Parathyroid adenoma (tissue), 2 donors: ENCODE measurements around the gene LAMA5.

Experiments used
- H2AFZ ChIP-seq: fragments of 300-600 bp; sonication (generic); one replicate; pipeline ENCODE4 v1.7.0; 2017; ENCODE audit warnings: antibody characterized with exemption, mild to moderate bottlenecking
- H3K27ac ChIP-seq: fragments of 300-600 bp; sonication (generic); one replicate; pipeline ENCODE4 v1.7.0; 2017
- H3K27me3 ChIP-seq: fragments of 300-600 bp; sonication (generic); one replicate; pipeline ENCODE4 v1.7.0; 2017; ENCODE audit warnings: low read length; ENCODE audit not compliant: control insufficient read depth, insufficient read depth
- H3K36me3 ChIP-seq: fragments of 300-600 bp; sonication (generic); one replicate; pipeline ENCODE4 v1.7.0; 2017; ENCODE audit warnings: low read length; ENCODE audit not compliant: control insufficient read depth, insufficient read depth
- H3K4me1 ChIP-seq: fragments of 300-600 bp; sonication (generic); one replicate; pipeline ENCODE4 v1.7.0; 2017; ENCODE audit warnings: control low read depth
- H3K4me2 ChIP-seq: fragments of 300-600 bp; sonication (generic); one replicate; pipeline ENCODE4 v1.7.0; 2017; ENCODE audit warnings: low read length
- H3K4me3 ChIP-seq: fragments of 300-600 bp; sonication (generic); one replicate; pipeline ENCODE4 v1.7.0; 2017; ENCODE audit warnings: low read depth, low read length
- H3K79me2 ChIP-seq: fragments of 300-600 bp; sonication (generic); one replicate; pipeline ENCODE4 v1.7.0; 2017; ENCODE audit warnings: control low read depth
- H3K9ac ChIP-seq: fragments of 300-600 bp; sonication (generic); one replicate; pipeline ENCODE4 v1.7.0; 2017; ENCODE audit warnings: mild to moderate bottlenecking
- H3K9me3 ChIP-seq: fragments of 300-600 bp; sonication (generic); one replicate; pipeline ENCODE4 v1.7.0; 2017; ENCODE audit warnings: low read length; ENCODE audit not compliant: control insufficient read depth
- CTCF ChIP-seq: fragments of 300-600 bp; sonication (generic); IDR thresholded peaks from one replicate; pipeline ENCODE4 v1.7.0; 2017; ENCODE audit warnings: antibody characterized with exemption, mild to moderate bottlenecking
- donor health status: primary hyperparathyroidism.

The LAMA5 gene

DNA sequence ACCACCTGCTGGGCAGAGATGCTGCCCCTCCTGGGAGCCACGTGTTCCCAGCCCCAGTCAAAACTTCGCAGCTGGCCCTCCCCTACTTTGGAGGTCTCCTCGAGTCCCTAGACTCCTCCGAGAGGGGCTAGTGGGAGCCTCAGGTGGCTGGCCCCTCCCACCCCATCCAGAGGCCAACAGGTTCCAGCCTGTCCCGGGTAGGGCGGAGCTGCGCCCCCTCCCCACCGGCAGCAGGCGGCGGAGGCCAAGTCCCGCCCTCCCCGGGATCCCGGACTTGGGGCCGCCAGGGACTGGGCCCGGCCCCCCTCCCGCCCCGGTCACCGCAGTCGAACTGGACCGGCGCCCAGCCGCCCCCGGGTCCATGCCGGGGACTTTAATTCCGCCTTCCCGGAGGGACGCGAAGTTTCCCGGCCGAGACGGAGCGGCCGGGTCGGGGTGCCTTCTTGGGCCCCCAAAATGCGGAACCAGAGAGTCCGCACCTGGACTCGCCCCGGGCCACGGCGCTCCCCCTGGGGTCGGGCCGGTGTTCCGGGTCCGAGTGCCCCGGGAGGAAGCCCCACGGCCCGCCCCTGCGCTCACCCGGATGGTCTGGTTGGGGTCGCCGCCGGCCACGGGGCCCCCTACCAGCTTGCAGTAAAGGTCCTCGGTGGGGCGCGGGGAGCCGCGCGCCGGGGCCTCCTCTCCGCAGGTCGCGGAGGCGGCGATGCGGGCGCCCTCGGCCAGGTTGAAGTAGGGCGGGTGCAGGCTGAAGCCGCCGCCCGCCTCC lies 559 bp downstream of the LAMA5 start:
- Histone ChIP-seq H3K4me3 (peak overlapping the region; percentile 82), H3K4me2 (peak overlapping the region; percentile 96), H3K79me2 (peaks cover 2% of the 10 kb centered on the region), H3K27me3 (no peaks in the 10 kb centered on the region), H3K9ac (peak overlapping the region; percentile 53), H3K4me1 (peaks cover 36% of the 10 kb centered on the region), H3K36me3 (no peaks in the 10 kb centered on the region), H3K27ac (peak overlapping the region; percentile 61), H2AFZ (peak overlapping the region; percentile 85), H3K9me3 (no peaks in the 10 kb centered on the region)
- TF ChIP-seq CTCF, result no peak

GRCh38 chr20:62365814-62366369 lies 1.2 kb downstream of the LAMA5 start:
- Histone ChIP-seq H3K4me1 (peaks cover 36% of the 10 kb centered on the region), H3K9me3 (no peaks in the 10 kb centered on the region), H2AFZ (peak overlapping the region; percentile 25), H3K4me3 (peak overlapping the region; percentile 82), H3K9ac (peak overlapping the region; percentile 53), H3K36me3 (no peaks in the 10 kb centered on the region), H3K27ac (peak overlapping the region; percentile 61), H3K27me3 (no peaks in the 10 kb centered on the region), H3K4me2 (peak overlapping the region; percentile 96), H3K79me2 (peaks cover 2% of the 10 kb centered on the region)
- no peak for TF ChIP-seq CTCF

DNA sequence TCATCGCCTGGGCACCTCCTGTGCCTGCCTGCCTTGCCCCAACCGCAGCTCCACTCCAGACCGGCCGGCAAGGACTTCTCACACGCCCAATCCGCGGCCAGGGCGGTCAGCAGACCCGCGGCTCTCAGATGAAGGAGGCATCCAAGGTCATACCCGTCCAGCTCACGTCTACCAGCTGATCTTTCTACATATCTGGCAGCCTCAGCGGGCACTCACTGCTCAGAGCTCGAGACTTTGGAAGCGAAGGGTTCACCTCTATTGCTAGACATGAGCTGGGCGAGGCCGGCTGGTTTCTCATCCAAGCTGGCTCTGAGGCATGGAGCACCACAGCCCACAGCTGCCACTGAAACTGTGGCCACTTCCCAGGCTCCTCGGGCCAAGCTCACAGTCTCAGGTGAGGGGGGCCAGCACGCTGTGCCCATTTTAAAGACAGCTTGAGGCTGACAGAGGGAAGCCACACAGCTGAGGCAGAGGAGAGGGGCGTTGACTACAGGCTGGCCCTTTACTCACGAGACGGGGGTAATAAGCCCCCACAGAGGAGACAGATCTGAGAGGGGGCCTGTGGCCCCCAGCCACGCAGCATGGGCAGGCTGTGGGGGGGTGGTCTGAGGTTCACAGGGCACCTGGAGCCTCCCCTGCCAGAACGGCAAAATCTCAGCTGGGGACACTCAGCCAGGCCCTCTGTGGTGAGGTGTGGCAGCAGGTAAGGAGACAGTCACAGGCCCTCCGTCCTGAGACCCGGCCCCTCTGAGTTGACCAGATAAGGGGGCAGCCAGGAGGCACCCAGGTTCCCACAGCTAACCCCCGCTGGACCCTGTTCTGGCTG lies 2.0 kb downstream of the LAMA5 start:
- Histone ChIP-seq H3K36me3 (no peaks in the 10 kb centered on the region), H3K79me2 (peaks cover 2% of the 10 kb centered on the region), H3K4me1 (peaks cover 36% of the 10 kb centered on the region), H3K27ac (peak overlapping the region; percentile 61), H3K9ac (no peak overlapping the region), H3K4me2 (peak overlapping the region; percentile 96), H3K27me3 (no peaks in the 10 kb centered on the region), H3K9me3 (no peaks in the 10 kb centered on the region), H2AFZ (peak overlapping the region; percentile 35), H3K4me3 (peak overlapping the region; percentile 82)
- TF ChIP-seq CTCF, result no peak

GRCh38 chr20:62363920-62364851 lies 2.9 kb downstream of the LAMA5 start:
- peak overlapping the region; percentile 96 for H3K4me2 ChIP-seq
- peaks cover 2% of the 10 kb centered on the region for H3K79me2 ChIP-seq
- no peaks in the 10 kb centered on the region for H3K36me3 ChIP-seq
- H3K4me1 ChIP-seq, result peaks cover 30% of the 10 kb centered on the region
- no peak overlapping the region for H2AFZ ChIP-seq
- TF ChIP-seq CTCF, result no peak
- H3K9ac ChIP-seq, result no peak overlapping the region
- H3K9me3 ChIP-seq, result no peaks in the 10 kb centered on the region
- H3K27ac ChIP-seq, result peak overlapping the region; percentile 61
- no peaks in the 10 kb centered on the region for H3K27me3 ChIP-seq
- no peak overlapping the region for H3K4me3 ChIP-seq
